Activated CD4-positive, alpha-beta T cell treated with anti-CD3 and anti-CD28 coated beads for 1 hour (primary cell): ENCODE results near the gene ATP7A.

Experiments used
- DNase-seq: peaks from one replicate; pipeline ENCODE4 v3.0.0-alpha.2; 2020

Gene ATP7A

DNA sequence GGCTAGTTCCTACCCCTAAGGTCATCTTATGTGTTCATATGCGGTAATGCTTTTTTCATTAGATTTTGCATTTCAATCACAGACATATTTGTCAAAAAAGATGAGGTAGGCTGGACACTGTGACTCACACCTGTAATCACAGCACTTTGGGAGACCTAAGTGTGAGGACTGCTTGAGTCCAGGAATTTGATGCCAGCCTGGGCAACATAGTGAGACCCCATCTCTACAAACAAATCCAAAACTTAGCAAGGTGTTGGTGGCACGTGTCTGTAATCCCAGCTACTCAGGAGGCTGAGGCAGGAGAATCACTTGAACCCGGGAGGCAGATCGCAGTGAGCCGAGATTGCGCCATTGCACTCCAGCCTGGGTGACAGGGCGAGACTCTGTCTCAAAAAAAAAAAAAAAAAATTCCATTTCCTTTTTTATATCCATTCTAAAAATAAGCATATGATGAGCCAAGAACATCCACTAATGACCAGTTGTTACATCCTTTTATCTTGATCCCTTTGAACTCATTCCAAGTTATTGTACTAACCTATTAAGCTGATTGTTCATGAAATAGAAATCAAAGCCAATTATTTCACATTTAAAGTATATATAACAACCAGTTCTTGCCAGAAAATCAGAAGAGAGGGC, 35.5 kb downstream of the ATP7A start:
- DNase-seq: no peak

- DNase-seq: no peak
Measured at GRCh38 chrX:77946571-77946970, 36.1 kb downstream of the ATP7A start.

DNA sequence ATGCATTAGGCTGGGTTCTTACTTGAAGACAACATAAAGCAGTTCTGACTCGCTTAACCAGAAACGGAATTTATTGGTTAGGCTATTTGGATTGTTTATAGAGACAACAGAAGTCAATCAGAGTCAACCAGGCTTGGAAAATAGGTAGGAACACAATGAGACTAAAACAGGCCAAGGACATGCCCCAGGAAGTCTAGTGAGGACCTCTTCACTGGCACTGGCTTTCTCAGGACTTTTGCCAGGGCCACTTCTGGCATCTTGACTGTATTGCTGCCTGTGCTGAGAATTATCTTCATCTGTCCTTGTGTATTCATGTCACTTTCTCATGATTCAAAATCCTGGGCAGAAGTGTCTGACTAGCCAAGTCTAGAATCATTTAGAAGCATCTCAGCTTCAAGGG, 39.3 kb downstream of the ATP7A start:
- no peak for DNase-seq

DNA sequence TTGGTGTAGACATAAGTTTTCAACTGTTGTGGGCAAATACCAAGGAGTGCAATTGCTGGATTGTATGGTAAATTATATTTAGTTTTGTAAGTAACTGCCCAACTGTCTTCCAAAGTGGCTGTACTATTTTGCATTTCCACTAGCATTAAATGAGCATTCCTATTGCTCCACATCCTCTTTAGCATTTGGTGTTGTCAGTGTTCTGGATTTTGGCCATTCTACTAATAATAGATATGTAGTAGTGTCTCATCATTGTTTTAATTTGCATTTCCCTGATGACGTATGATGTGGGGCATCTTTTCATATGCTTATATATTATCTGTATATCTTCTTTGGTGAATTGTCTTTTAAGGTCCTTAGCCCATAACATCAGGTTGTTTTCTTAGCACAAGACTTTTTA, 41.7 kb downstream of the ATP7A start:
- no peak for DNase-seq

- no peak for DNase-seq
Measured at GRCh38 chrX:77953302-77953701, 42.8 kb downstream of the ATP7A start.

DNA sequence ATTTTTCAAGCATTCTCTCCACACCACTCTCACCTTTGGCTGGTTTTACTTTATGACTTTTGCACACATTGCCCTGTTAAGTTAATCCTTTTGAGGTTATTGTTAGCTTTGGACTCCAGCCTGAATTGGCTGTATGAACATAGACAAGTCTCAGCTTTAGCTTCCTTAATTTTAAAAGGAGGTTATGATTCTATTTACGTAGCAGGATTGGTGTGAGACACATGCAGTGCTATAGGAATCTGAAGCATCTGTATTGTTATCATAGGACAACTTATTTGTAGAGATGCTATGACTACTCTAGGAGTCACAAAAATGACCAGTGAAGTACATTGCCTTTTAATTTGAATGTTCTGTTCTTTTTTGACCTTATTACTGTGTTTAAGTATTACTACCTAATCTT, 43.2 kb downstream of the ATP7A start:
- DNase-seq: no peak

DNA sequence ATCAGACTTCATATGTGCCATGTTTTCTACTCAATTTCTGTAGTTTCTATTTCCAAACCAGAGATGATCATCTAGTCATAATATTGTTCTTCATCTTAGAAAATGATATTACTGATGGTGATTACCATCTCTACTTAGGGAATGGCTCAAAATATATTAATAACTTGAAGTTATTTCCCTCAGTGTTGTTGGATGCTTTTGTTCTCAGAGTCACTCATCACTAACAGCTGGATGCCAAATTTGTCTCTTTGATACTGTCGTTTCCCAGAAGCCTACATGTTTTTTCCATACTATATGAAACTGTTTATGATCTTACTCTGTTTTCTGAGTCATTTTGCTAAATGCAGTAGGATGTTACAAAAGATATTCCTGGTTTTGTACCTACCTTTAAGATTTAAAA, 50.1 kb downstream of the ATP7A start:
- DNase-seq: no peak

DNA sequence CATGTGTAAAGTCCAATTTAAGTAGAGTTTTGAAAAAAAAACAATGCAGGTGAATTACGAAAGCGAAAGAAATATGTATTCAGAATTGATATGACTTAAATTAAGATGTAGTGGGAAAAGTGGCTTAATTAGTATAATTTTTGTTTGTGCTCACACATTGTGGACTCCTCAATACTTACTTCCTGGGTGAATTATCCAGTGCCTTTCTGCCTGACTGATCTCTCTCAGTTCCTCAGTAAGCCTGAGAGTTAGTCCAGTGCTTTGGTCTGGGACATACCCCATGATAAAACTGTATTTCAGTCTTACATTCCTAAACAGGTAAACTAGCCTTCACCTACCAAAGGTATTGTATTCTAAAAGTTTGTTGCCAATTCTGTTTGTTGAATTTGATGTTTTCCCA, 50.6 kb downstream of the ATP7A start:
- no peak for DNase-seq

GRCh38 chrX:77962068-77962902, 51.8 kb downstream of the ATP7A start:
- DNase-seq: no peak

GRCh38 chrX:77966361-77966760, 55.9 kb downstream of the ATP7A start:
- DNase-seq: no peak

DNA sequence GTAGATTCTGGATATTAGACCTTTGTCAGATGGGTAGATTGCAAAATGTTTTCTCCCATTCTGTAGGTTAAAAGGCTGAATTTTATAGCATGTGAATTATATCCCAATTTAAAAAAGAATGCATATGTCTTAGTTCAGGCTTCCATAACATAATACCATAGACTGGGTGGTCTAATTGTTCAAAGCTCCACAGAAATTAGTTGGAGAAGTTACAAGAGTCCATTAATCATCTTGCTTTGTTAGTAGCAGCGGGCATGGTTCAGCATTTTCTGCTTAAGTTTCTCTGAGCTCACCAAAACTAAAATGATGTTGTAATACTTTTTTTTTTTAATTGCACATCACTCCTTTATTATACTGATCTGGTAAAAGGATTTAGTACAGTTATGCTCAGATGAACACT, 57.1 kb downstream of the ATP7A start:
- no peak for DNase-seq

DNA sequence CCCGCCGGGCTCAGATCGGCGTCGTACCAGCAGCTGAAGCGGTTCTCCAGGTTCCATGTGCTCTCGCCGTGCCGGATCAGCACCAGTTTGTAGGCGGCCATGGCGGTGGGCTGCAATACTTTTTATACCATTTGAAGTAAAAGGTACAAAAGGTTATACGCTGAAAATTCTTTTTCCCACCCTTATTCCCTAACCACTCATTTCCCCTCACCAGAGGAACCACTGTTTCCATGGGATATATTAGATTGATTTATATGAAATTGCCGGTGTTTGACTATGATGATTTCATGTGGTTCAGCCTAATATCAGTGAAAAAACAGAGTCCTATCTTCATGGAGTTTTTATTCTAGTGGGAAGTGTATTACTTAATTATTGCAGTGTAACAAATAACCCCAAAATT, 59.0 kb downstream of the ATP7A start, which contains the start of gene PGAM4:
Gene PGAM4 (minus strand): TSS at position 101 of the 400 bp plus-strand sequence. CDS start 0 bp downstream, at position 101.
- no peak for DNase-seq

GRCh38 chrX:77975755-77976154, 65.3 kb downstream of the ATP7A start:
- no peak for DNase-seq

DNA sequence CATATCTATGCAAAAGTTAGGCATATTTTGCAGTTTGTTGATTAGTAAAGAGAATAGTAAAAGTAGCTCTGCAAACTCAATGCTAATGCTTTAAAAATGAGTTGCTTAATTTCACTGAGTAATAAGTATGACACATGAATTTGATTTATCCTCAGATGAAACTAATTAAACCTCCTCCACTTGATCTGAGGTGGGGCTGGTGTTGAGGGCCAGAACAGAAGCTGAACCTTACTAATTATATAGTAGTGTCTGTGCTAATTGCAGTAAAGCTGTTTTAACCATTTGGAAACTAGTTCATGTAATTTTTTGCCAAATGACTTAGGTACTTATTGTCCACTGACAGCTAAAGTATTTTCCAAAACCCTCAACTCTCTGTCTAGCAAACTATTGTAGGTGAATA, 66.6 kb downstream of the ATP7A start:
- DNase-seq: no peak

DNA sequence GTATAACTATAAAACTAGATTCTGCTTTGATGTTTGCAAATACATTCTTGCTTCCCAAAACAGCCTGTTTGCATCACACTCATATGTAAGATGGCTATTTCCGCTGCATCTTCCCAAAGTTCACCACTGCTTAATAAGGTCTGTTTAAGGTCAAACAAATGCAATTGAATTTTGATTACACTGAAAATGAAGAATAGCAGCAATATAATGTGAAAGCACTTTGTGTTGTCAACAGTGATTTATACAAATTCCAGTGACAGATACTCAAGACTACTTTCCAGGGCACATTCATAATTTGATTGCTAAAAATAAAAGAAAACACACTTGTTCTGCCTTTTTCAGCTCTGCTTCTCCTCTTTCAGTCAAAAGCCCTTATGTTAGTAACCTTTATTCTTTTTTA, 67.0 kb downstream of the ATP7A start:
- DNase-seq: no peak

- no peak for DNase-seq
Measured at GRCh38 chrX:77979870-77980269, 69.4 kb downstream of the ATP7A start.

DNA sequence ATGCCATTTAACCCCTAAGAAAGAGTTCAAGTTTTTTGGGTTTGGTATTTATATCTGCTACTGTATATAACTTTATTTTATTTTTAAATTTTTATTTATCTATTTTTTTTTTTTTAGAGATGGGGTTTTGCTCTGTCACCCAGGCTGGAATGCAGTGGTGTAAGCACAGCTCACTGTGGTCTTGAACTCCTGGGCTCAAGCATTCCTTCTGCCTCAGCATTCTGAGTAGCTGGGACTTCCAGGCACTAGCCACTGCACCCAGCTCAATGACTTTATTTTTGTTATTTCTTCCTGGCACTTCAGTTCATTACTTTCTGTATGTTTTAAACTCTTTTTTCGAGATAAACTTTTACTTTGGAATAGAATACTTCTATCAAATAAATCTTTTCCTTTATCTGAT, 101.4 kb downstream of the ATP7A start:
- DNase-seq: no peak

GRCh38 chrX:78019586-78020483, 109.3 kb downstream of the ATP7A start:
- no peak for DNase-seq

DNA sequence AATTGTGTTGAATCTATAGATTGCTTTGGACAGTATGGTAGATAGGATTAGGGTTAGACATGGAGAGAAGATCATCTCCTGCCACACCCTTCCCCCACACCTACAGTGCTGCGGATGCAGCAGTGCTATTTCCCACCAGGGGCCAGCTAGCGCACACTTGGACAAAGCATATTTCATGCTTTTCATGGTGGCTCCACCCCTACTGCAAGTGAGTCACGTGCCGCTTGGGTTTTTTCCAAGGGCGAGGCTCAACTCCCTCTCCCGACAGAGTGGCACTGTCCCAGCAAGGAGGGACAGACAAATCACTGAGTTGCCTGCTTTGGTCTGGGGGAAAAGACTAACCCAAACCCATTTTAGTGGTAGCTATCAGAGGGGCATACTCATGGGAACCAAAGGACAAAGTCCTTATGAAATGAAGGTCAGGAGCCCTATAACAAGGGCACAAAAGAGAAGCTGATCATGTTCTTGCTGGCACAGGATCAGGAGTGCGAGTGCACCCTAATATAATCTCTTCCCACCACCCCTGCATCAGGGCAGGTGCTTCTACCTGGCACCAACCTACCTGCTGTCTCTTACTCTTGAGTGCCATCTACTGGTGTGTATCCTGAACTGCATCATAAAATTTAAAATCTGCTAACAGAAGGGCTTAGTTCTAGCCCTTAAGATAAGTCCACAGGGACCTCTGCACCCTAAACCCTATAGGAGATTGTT, 114.0 kb downstream of the ATP7A start:
- DNase-seq: no peak

GRCh38 chrX:78027798-78028197, 117.3 kb downstream of the ATP7A start:
- DNase-seq: no peak

GRCh38 chrX:78029663-78030062, 119.2 kb downstream of the ATP7A start:
- no peak for DNase-seq

DNA sequence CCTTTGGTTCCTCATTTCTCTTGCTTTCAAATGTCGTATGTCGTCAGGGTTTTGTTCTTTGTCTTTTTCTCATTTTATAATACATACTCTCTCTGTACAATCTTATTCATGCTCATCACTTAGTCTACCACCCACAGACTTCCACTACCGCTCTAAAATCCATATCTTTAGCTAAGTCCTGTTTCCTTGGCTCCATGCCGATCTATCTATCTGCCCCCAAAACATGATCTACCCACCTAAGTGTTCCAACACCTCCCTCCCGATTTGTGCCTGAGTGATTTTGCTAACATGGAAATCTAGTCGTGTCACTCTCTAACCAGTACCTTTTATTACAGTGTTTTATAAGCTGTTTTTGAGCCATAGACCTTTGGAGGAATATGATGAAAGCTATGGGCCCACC, 124.6 kb downstream of the ATP7A start:
- DNase-seq: no peak

DNA sequence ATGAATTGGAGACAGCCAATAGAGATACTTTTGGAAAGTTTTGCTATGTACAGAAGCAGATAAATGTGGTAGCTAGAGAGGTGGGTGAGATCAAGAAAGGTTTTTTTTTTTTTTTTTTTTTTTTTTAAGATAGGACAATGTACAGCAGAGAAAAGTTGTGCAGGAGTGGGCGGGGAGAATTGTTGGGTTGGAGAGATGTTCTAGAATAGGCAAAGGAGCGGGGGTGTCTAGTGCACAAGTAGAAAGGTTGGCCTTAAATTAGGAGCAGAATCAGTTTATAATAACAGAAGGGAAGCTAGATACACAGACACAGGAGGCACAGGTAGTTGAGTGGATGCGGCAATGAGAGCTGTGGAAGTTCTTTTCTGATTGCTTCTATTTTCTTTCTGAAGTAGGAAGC, 127.4 kb downstream of the ATP7A start:
- no peak for DNase-seq
